GM19467 (cell line): ENCODE measurements around the gene FAM83F.

Experiments
- ATAC-seq: cut with Tn5 transposase; IDR thresholded peaks from one replicate; pipeline ENCODE4 v1.9.1; 2021; ENCODE audit warnings: mild to moderate bottlenecking, moderate library complexity; ENCODE audit not compliant: unreplicated experiment

Gene FAM83F

GRCh38 chr22:39965748-39966147 is 29.0 kb upstream of the FAM83F start:
- no peak for ATAC-seq

- no peak for ATAC-seq
These were observed 28.3 kb upstream of the FAM83F start for GRCh38 chr22:39966470-39966869.

GRCh38 chr22:39967103-39967829 is 27.5 kb upstream of the FAM83F start:
- ATAC-seq: no peak

GRCh38 chr22:39967996-39968972 is 26.5 kb upstream of the FAM83F start:
- no peak for ATAC-seq

- ATAC-seq: no peak
These were observed 24.0 kb upstream of the FAM83F start for GRCh38 chr22:39970742-39971141.

GRCh38 chr22:39972641-39973040 is 22.1 kb upstream of the FAM83F start:
- no peak for ATAC-seq

GRCh38 chr22:39973656-39974055 is 21.1 kb upstream of the FAM83F start:
- no peak for ATAC-seq

GRCh38 chr22:39974065-39974464 is 20.7 kb upstream of the FAM83F start:
- no peak for ATAC-seq

- ATAC-seq: no peak
These were observed 15.7 kb upstream of the FAM83F start for GRCh38 chr22:39979048-39979447.

GRCh38 chr22:39979458-39979857 is 15.3 kb upstream of the FAM83F start:
- ATAC-seq: no peak

GRCh38 chr22:39980596-39980995 is 14.2 kb upstream of the FAM83F start:
- ATAC-seq: no peak

- ATAC-seq: no peak
These were observed 11.4 kb upstream of the FAM83F start for GRCh38 chr22:39983346-39983745.

- ATAC-seq: no peak
These were observed 10.7 kb upstream of the FAM83F start for GRCh38 chr22:39984006-39984405.

GRCh38 chr22:39984746-39985145 is 10.0 kb upstream of the FAM83F start:
- ATAC-seq: no peak

GRCh38 chr22:39985383-39986035 is 9.2 kb upstream of the FAM83F start:
- no peak for ATAC-seq

GRCh38 chr22:39988386-39989114 is 6.2 kb upstream of the FAM83F start:
- ATAC-seq: no peak

- ATAC-seq: no peak
These were observed 5.1 kb upstream of the FAM83F start for GRCh38 chr22:39989633-39990032.

GRCh38 chr22:39990686-39991085 is 4.1 kb upstream of the FAM83F start:
- no peak for ATAC-seq

- no peak for ATAC-seq
These were observed 3.4 kb upstream of the FAM83F start for GRCh38 chr22:39991159-39991860.
